ENCODE results near the gene TMEM38A. TPM values are rescaled to one million over a fixed set of nuclear protein-coding genes. Genes with fewer than 3 reads are reported as not detected.

The TMEM38A gene, protein sequence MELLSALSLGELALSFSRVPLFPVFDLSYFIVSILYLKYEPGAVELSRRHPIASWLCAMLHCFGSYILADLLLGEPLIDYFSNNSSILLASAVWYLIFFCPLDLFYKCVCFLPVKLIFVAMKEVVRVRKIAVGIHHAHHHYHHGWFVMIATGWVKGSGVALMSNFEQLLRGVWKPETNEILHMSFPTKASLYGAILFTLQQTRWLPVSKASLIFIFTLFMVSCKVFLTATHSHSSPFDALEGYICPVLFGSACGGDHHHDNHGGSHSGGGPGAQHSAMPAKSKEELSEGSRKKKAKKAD
- total RNA-seq (1 to 10 TPM; 3.1 to 3.8 TPM), polyA plus RNA-seq (1 to 10 TPM; 4.1 to 6.2 TPM)

DNA sequence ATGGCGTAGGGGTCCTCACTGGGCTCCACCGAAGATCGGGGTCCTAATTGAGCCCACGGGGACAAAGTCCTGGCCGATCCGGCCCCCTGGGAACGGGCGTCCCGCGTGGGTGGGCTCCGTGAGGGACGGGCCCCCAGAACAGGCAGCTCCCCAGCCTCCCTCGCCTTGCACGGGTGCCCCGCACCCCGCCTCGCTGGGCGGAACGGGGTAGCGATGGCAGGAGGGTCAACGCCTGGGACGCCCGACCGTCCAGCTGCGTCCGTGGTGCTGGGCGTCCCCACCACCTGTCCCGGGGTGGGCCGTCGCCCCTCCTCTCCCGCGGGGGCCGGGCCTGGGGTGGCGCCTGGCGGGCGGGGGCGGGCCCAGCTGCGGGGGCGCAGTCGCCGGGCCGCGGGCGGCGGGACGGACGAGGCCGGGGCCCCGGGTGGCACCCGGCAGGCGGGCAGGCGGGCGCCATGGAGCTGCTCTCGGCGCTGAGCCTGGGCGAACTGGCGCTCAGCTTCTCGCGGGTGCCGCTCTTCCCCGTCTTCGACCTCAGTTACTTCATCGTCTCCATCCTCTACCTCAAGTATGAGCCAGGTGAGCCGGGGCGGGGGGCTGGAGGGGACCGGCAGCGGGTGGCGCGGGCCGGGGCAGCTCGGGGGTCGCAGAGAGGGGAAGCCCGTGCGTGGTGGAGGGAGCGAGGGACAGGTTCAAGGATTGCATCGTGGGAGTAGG lies at the start of gene TMEM38A:
TMEM38A (plus strand) TSS at position 377 of the 717 bp plus-strand sequence; CDS start at position 456, 79 bp downstream.
- peaks cover 0 to 34% (median 21%) of the 10 kb centered on the region in 4 donors for H3K4me1 ChIP-seq (ENCODE audit: control insufficient read depth in 4 of 4, insufficient read depth in 4 of 4, low read length in 3 of 4)
- peak within 1 kb of the TSS; percentile 75 to 97 for H3K9ac ChIP-seq (ENCODE audit: low read depth in 1 of 2, low read length in 2 of 2)
- TF ChIP-seq FOXA2 (IDR thresholded peaks at IDR 0.05), result no peak
- no peak for TF ChIP-seq FOXA1 (IDR thresholded peaks at IDR 0.05)
- TF ChIP-seq EGR1 (IDR thresholded peaks at IDR 0.05; ENCODE audit: low read depth in 2 of 2), result no peak
- TF ChIP-seq HNF4A (conservative IDR thresholded peaks at IDR 0.05), result no peak
- TF ChIP-seq, protein P1, sequence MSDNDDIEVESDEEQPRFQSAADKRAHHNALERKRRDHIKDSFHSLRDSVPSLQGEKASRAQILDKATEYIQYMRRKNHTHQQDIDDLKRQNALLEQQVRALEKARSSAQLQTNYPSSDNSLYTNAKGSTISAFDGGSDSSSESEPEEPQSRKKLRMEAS (IDR thresholded peaks at IDR 0.05), result no peak
- TF ChIP-seq, protein P2, sequence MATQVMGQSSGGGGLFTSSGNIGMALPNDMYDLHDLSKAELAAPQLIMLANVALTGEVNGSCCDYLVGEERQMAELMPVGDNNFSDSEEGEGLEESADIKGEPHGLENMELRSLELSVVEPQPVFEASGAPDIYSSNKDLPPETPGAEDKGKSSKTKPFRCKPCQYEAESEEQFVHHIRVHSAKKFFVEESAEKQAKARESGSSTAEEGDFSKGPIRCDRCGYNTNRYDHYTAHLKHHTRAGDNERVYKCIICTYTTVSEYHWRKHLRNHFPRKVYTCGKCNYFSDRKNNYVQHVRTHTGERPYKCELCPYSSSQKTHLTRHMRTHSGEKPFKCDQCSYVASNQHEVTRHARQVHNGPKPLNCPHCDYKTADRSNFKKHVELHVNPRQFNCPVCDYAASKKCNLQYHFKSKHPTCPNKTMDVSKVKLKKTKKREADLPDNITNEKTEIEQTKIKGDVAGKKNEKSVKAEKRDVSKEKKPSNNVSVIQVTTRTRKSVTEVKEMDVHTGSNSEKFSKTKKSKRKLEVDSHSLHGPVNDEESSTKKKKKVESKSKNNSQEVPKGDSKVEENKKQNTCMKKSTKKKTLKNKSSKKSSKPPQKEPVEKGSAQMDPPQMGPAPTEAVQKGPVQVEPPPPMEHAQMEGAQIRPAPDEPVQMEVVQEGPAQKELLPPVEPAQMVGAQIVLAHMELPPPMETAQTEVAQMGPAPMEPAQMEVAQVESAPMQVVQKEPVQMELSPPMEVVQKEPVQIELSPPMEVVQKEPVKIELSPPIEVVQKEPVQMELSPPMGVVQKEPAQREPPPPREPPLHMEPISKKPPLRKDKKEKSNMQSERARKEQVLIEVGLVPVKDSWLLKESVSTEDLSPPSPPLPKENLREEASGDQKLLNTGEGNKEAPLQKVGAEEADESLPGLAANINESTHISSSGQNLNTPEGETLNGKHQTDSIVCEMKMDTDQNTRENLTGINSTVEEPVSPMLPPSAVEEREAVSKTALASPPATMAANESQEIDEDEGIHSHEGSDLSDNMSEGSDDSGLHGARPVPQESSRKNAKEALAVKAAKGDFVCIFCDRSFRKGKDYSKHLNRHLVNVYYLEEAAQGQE (IDR thresholded peaks at IDR 0.05), result no peak
- no peak for TF ChIP-seq NR2F2 (IDR thresholded peaks at IDR 0.05)
- TF ChIP-seq RAD21 (IDR thresholded peaks at IDR 0.05), result no peak
- TF ChIP-seq, protein P3, sequence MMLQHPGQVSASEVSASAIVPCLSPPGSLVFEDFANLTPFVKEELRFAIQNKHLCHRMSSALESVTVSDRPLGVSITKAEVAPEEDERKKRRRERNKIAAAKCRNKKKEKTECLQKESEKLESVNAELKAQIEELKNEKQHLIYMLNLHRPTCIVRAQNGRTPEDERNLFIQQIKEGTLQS (IDR thresholded peaks at IDR 0.05), result no peak
- TF ChIP-seq, protein P4, sequence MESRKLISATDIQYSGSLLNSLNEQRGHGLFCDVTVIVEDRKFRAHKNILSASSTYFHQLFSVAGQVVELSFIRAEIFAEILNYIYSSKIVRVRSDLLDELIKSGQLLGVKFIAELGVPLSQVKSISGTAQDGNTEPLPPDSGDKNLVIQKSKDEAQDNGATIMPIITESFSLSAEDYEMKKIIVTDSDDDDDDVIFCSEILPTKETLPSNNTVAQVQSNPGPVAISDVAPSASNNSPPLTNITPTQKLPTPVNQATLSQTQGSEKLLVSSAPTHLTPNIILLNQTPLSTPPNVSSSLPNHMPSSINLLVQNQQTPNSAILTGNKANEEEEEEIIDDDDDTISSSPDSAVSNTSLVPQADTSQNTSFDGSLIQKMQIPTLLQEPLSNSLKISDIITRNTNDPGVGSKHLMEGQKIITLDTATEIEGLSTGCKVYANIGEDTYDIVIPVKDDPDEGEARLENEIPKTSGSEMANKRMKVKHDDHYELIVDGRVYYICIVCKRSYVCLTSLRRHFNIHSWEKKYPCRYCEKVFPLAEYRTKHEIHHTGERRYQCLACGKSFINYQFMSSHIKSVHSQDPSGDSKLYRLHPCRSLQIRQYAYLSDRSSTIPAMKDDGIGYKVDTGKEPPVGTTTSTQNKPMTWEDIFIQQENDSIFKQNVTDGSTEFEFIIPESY (IDR thresholded peaks at IDR 0.05), result no peak
- TF ChIP-seq SP1 (IDR thresholded peaks at IDR 0.05), result no peak
- no peak for TF ChIP-seq GABPA (IDR thresholded peaks at IDR 0.05 in 1 of 2, conservative IDR thresholded peaks at IDR 0.05 in 1 of 2)
- TF ChIP-seq, protein P5, sequence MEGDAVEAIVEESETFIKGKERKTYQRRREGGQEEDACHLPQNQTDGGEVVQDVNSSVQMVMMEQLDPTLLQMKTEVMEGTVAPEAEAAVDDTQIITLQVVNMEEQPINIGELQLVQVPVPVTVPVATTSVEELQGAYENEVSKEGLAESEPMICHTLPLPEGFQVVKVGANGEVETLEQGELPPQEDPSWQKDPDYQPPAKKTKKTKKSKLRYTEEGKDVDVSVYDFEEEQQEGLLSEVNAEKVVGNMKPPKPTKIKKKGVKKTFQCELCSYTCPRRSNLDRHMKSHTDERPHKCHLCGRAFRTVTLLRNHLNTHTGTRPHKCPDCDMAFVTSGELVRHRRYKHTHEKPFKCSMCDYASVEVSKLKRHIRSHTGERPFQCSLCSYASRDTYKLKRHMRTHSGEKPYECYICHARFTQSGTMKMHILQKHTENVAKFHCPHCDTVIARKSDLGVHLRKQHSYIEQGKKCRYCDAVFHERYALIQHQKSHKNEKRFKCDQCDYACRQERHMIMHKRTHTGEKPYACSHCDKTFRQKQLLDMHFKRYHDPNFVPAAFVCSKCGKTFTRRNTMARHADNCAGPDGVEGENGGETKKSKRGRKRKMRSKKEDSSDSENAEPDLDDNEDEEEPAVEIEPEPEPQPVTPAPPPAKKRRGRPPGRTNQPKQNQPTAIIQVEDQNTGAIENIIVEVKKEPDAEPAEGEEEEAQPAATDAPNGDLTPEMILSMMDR (IDR thresholded peaks at IDR 0.05; ENCODE audit: low read depth, low read length, missing input control), result no peak
- no peak for TF ChIP-seq YY1 (IDR thresholded peaks at IDR 0.05)
- no peak for TF ChIP-seq JUND (IDR thresholded peaks at IDR 0.05)
- TF ChIP-seq TAF1 (conservative IDR thresholded peaks at IDR 0.05), result no peak
- peaks cover 0 to 14% (median 6%) of the 10 kb centered on the region in 4 donors for H3K36me3 ChIP-seq (ENCODE audit: control insufficient read depth in 4 of 4, insufficient read depth in 3 of 4, low read depth in 1 of 4, low read length in 3 of 4)
- H3K27ac ChIP-seq (ENCODE audit: low read depth in 1 of 2, low read length in 2 of 2), result peak within 1 kb of the TSS; percentile 84 to 98
- H3K27me3 ChIP-seq (ENCODE audit: control insufficient read depth in 4 of 4, insufficient read depth in 4 of 4, low read length in 3 of 4), result no peaks in the 10 kb centered on the region
- WGBS, result under 1% methylated on average over 76 of the region's 76 CpGs
- H3K9me3 ChIP-seq (ENCODE audit: control insufficient read depth in 4 of 4, low read length in 3 of 4), result no peaks in the 10 kb centered on the region
- peak; percentile 48 for DNase-seq (ENCODE audit: low spot score)
- H3K4me3 ChIP-seq (ENCODE audit: low read depth in 1 of 3, low read length in 3 of 3), result peak within 1 kb of the TSS; percentile 75 to 95 (median 86)

Data from liver (tissue), 9 donors.